Vagina (tissue), 2 donors: ENCODE measurements around the gene PRICKLE1.

Source experiments
- POLR2A ChIP-seq, 2 donors: fragments of 450-650 bp; IDR thresholded peaks; one replicate each; pipeline ENCODE4 v1.6.1; 2017; ENCODE audit warnings: antibody characterized with exemption in 2 of 2, mild to moderate bottlenecking in 2 of 2, moderate library complexity in 2 of 2
- POLR2AphosphoS5 ChIP-seq, 2 donors: sonication (generic); formaldehyde crosslinking; IDR thresholded peaks; one replicate each; pipeline ENCODE4 v1.9.0; 2017; ENCODE audit warnings: antibody characterized with exemption in 2 of 2, mild to moderate bottlenecking in 2 of 2, low read depth in 1 of 2; ENCODE audit not compliant: insufficient read depth in 1 of 2

- TF ChIP-seq POLR2AphosphoS5 (IDR thresholded peaks at IDR 0.05; ENCODE audit: insufficient read depth in 1 of 2, low read depth in 1 of 2), result peak in 1 of 2 donors; percentile 26
- TF ChIP-seq POLR2A (IDR thresholded peaks at IDR 0.05), result no peak
Observed at GRCh38 chr12:42588524-42589464, 752 bp downstream of the PRICKLE1 start.
